Activated CD4-positive, alpha-beta T cell treated with anti-CD3 and anti-CD28 coated beads, Interleukin-2, amount 10 ng/mL, durations not matched to agents 7 days and 5 days (primary cell): ENCODE data around the gene VSTM1. TPM values are rescaled to one million over a fixed set of nuclear protein-coding genes. Genes with fewer than 3 reads are reported as not detected.
"Not testable (repeated sequence)": the region's sequence is repeated elsewhere in the genome, so short reads cannot be mapped to it uniquely, and the experiment has no call there.

ENCODE experiments used
- CTCF ChIA-PET: fragments of 350-600 bp; sonication (Branson Sonifier 250); formaldehyde crosslinking; loops from one replicate; lab custom pipeline; 2021; ENCODE audit warnings: antibody characterized with exemption; lab: Charles Lee
- POLR2A ChIA-PET: fragments of 350-600 bp; sonication (Branson Sonifier 250); formaldehyde crosslinking; loops from one replicate; lab custom pipeline; 2021; ENCODE audit warnings: antibody characterized with exemption; lab: Charles Lee
- DNase-seq: peaks from one replicate; pipeline ENCODE4 v3.0.0-alpha.2; 2020
- H3K27ac Mint-ChIP-seq: one replicate; pipeline ENCODE4 v1.8.0; 2021; ENCODE audit warnings: mild to moderate bottlenecking, moderate library complexity, mixed read lengths
- H3K27me3 Mint-ChIP-seq: one replicate; pipeline ENCODE4 v1.8.0; 2021; ENCODE audit warnings: mixed read lengths
- H3K36me3 Mint-ChIP-seq: one replicate; pipeline ENCODE4 v1.8.0; 2021; ENCODE audit warnings: low read depth, mixed read lengths
- H3K4me1 Mint-ChIP-seq: one replicate; pipeline ENCODE4 v1.8.0; 2021; ENCODE audit warnings: mixed read lengths
- H3K4me3 Mint-ChIP-seq: one replicate; pipeline ENCODE4 v1.8.0; 2021; ENCODE audit warnings: mild to moderate bottlenecking, moderate library complexity, mixed read lengths
- H3K9me3 Mint-ChIP-seq: one replicate; pipeline ENCODE4 v1.8.0; 2021; ENCODE audit warnings: mixed read lengths
- total RNA-seq, 2 experiments: library from RNA; stranded (reverse); gene quantifications; one replicate each; pipeline ENCODE4 v1.2.3, GENCODE V29; 2021

VSTM1 gene
- total RNA-seq, 2 experiments from 2014 or later, result not detected

DNA sequence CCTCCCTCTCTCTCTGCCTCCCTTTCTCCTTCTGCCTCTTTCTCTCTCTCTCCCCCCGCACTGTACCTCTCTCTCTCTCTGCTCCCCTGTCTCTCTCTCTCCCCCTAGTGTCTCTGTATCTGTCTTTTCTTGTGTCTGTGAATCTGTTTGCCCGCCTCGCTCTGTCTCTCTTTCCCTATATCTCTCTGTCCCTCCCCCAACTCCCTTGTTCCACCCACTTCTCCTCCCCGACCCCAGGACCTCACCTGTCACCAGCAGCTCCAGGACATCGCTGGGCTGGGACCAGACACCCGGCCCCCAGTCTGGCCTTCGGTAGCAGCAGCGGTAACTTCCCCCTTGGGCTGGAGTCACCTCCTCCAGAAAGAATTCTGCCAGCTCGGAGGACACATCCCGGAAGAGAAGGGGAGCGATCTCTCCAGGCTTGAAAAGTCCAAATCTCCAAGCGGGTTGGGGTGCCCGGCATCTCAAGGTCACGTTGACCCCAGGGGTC lies 33.0 kb upstream of the VSTM1 start:
- H3K4me3 Mint-ChIP-seq, result peak overlapping the region; percentile 4
- peaks cover 19% of the 10 kb centered on the region for H3K27me3 Mint-ChIP-seq
- H3K4me1 Mint-ChIP-seq, result peaks cover 21% of the 10 kb centered on the region
- no peaks in the 10 kb centered on the region for H3K36me3 Mint-ChIP-seq
- H3K9me3 Mint-ChIP-seq, result peaks cover 3% of the 10 kb centered on the region
- peak; percentile 28 for DNase-seq
- H3K27ac Mint-ChIP-seq, result peak overlapping the region; percentile 3
- ChIA-PET CTCF (interaction anchor here (0.7 to 0.8 kb wide), 3 partner anchors 13 to 656 kb away, joined by 3 read pairs; no protein-coding TSS in a partner anchor), POLR2A (no interaction called here)

DNA sequence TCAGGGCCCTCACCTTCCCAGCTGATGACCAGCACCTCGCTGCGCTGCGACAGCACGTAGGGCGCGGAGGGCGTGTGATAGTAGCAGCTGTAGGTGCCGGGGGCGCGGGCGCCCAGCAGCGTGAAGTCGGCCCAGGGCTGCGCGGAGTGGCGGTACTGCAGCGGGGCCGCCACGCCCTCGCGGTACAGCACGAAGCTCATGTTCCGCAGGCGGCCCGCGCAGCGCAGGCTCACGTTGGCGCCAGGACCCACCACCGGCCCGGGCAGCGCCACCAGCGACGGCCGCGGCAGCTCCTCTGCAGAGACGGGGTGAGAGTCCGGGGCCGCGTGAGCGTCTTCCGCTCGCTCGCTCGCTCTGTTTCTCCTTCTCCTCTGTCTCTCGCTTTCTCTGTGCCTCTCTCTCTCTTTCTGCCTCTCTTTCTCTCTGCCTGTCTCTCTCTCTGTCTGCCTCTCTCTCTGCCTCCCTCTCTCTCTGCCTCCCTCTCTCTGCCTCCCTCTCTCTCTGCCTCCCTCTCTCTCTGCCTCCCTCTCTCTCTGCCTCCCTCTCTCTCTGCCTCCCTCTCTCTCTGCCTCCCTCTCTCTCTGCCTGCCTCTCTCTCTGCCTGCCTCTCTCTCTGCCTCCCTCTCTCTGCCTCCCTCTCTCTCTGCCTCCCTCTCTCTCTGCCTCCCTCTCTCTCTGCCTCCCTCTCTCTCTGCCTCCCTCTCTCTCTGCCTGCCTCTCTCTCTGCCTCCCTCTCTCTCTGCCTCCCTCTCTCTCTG lies 32.3 kb upstream of the VSTM1 start:
- Mint-ChIP-seq H3K27ac (peak overlapping the region; percentile 66), H3K4me1 (peaks cover 18% of the 10 kb centered on the region), H3K27me3 (peaks cover 19% of the 10 kb centered on the region), H3K4me3 (peak overlapping the region; percentile 61)
- CTCF ChIA-PET, result interaction anchor here (0.7 kb wide), 1 partner anchor 12 kb away, joined by 3 read pairs; no protein-coding TSS in a partner anchor
- H3K36me3 Mint-ChIP-seq, H3K9me3 Mint-ChIP-seq, POLR2A ChIA-PET: not testable (repeated sequence)
- DNase-seq, result peak; percentile 46

DNA sequence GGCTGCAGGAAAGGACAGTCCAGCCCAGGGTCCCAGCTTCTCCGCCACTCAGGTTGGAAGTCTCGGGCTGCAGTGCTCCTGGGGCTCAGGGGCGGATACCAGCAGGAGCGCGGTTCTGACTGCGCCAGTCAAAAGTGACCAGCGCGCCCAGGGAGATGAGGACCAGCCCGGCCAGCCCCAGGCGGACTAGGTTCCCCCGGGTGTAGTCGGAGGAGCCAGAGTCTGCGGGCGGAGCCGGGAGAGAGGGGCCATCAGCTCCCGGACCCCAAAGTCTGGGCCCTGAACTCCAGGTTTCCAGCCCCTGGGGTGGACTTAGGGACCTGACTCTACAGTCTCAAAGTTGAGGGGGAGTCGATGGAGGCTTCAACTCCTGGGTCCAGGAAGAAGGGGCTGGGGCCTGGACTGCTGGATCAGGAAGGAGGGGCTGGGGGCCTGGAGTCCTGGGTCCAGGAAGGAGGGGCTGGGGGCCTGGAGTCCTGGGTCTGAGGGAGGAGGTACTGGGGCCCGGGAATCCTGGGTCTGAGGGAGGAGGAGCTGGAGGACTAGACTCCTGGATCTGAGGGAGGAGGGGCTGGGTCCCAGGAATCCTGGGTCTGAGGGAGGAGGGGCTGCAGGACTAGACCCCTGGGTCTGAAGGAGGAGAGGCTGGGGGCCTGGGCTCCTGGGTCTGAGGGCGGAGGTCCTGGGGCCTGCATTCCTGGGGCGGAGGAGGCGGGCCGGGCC lies 31.6 kb upstream of the VSTM1 start:
- Mint-ChIP-seq H3K27ac (no peak overlapping the region), H3K36me3 (no peaks in the 10 kb centered on the region), H3K4me3 (peak overlapping the region; percentile 10), H3K9me3 (peaks cover 3% of the 10 kb centered on the region), H3K27me3 (peaks cover 19% of the 10 kb centered on the region), H3K4me1 (peaks cover 18% of the 10 kb centered on the region)
- POLR2A ChIA-PET, result no interaction called here
- no peak for DNase-seq
- CTCF ChIA-PET, result no interaction called here

DNA sequence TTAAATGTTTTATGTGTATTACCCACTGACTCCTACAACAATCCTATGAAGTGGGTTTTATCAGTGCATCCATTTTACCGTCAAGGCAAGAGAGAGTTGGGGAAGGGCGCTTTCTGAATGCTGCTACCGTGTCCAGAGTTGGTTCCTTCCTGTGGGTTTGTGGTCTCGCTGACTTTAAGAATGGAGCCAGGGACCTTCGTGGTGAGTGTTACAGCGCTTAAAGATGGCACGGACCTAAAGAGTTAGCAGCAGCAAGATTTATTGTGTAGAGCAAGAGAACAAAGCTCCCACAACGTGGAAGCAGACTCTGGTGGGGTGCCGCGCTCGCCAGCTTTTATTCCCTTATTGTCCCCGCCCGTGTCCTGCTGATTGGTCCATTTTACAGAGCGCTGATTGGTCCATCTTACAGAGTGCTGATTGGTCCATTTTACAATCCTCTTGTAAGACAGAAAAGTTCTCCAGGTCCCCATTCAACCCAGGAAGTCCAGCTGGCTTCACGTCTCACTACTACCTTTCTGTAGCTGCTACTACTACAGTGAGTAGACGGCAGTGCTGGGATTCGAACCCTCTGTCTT lies 30.8 kb upstream of the VSTM1 start:
- DNase-seq, result no peak
- Mint-ChIP-seq H3K4me1 (peaks cover 18% of the 10 kb centered on the region), H3K36me3 (no peaks in the 10 kb centered on the region), H3K9me3 (peaks cover 3% of the 10 kb centered on the region), H3K4me3 (no peak overlapping the region), H3K27ac (no peak overlapping the region), H3K27me3 (peaks cover 19% of the 10 kb centered on the region)
- CTCF ChIA-PET, result interaction anchor here (0.6 kb wide), 1 partner anchor 301 kb away, joined by 4 read pairs; no protein-coding TSS in a partner anchor
- POLR2A ChIA-PET, result no interaction called here

DNA sequence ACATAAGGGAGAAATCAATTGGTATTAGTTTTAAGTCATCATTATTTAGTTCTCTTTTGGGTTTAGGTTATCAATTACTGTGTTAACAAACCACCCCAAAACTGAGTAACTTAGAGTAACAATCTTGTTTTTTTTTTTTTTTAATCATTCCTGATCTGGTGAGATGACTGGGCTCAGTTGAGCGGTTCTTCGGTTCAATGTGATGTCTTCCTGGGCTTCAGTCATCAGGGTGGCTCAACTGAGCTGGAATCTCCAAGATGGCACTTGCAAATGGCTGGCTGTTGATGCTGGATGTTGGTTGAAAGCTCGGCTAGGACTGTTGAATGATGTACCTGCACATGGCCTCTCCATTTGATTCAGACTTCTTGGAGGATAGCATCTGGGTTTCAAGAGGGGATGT lies 20.7 kb upstream of the VSTM1 start:
- POLR2A ChIA-PET, result no interaction called here
- H3K4me3 Mint-ChIP-seq, result no peak overlapping the region
- no peak for DNase-seq
- peaks cover 2% of the 10 kb centered on the region for H3K27me3 Mint-ChIP-seq
- no peaks in the 10 kb centered on the region for H3K4me1 Mint-ChIP-seq
- no peak overlapping the region for H3K27ac Mint-ChIP-seq
- peaks cover 8% of the 10 kb centered on the region for H3K9me3 Mint-ChIP-seq
- CTCF ChIA-PET, result interaction anchor here (1.5 kb wide), 1 partner anchor 12 kb away, joined by 3 read pairs; no protein-coding TSS in a partner anchor
- no peaks in the 10 kb centered on the region for H3K36me3 Mint-ChIP-seq

DNA sequence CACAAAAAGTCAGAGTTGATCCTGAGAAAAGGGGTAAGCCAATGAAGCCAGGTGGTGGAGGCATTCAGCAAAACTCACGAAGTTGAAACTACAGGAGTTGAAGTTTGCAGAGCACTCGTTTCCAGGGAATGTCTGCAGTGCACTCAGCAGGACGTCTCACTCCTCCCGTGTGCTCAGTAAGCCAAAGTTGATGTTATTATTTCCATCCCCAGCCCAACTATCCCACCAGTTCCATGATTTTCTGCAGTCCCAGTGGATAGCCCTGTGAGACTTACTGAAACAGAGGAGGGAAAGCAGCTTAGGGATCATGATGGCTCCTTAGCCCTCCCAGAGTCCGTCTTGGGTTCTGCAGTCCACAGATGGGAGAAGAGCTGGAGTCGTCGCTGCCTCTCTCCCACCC lies 17.3 kb upstream of the VSTM1 start, which contains the start of gene TARM1:
TSS of gene TARM1 (minus strand) at position 334 of the 400 bp plus-strand sequence. CDS start at position 309, 25 bp downstream.
- Mint-ChIP-seq H3K36me3 (no peaks in the 10 kb centered on the region), H3K27ac (no peak within 1 kb of the TSS), H3K4me3 (no peak within 1 kb of the TSS), H3K4me1 (no peaks in the 10 kb centered on the region), H3K9me3 (peaks cover 11% of the 10 kb centered on the region), H3K27me3 (peaks cover 3% of the 10 kb centered on the region)
- no peak for DNase-seq
- ChIA-PET POLR2A (no interaction called here), CTCF (no interaction called here)

DNA sequence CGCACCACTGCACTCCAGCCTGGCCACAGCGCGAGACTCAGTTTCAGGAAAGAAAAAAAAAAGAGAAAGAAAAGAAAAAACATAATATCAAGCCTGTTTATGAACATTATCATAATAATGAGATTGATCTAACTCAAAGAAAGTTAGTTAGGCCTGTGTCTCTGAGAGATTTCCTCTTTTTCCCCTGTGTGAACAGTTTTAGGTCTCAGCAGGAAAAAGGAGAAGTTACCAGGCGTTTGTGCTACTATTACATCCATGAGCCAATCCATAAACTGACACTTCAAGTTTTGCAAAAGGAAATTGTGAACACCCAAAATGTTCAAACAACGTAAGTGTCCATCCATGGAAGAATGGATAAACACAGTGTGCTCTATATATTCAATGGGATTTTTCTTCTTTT lies 13.6 kb upstream of the VSTM1 start:
- Mint-ChIP-seq H3K4me1 (no peaks in the 10 kb centered on the region), H3K27me3 (peaks cover 3% of the 10 kb centered on the region), H3K4me3 (no peak overlapping the region), H3K27ac (no peak overlapping the region), H3K36me3 (no peaks in the 10 kb centered on the region), H3K9me3 (peaks cover 5% of the 10 kb centered on the region)
- POLR2A ChIA-PET, result no interaction called here
- CTCF ChIA-PET, result no interaction called here
- DNase-seq, result no peak

DNA sequence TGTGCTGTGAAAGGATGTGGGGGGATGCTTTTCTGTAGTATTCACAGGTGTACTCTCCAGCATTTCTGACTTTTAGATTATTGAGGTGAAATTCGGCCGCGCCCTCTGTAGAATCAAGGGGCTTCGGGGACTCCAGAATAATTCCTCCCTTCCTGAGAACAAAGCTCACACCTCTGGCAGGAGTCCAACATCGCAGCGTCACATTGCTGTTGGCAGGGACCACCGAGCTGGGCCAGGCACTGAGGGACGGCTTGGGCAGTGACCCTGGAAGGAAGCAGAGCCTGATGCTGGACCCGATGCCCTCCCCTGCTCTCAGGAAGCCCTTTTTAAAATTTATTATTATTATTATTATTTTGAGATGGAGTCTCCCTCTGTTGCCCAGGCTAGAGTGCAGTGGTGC lies 11.2 kb upstream of the VSTM1 start:
- CTCF ChIA-PET, result no interaction called here
- no peak for DNase-seq
- Mint-ChIP-seq H3K4me3 (no peak overlapping the region), H3K27ac (no peak overlapping the region), H3K4me1 (no peaks in the 10 kb centered on the region), H3K9me3 (peaks cover 2% of the 10 kb centered on the region), H3K27me3 (peaks cover 3% of the 10 kb centered on the region), H3K36me3 (no peaks in the 10 kb centered on the region)
- POLR2A ChIA-PET, result no interaction called here

DNA sequence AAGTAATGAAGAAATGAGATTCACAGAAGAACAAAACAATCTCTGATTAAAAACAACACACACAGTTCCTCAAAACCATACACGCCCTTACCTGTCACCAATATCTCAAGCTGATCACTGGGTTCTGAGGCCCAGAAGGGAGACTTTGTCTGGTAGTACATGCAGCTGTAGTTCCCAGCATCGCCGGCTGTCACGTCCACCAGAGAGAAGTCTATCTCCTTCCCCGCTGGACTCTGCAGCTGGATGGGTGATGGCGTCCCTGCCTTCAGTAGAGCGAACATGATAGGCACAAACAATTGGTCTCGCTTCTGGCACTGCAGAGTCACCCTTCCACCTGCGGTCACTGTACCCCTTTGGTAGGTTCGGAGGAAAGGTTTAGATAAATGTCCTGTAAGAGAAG lies 10.1 kb upstream of the VSTM1 start:
- CTCF ChIA-PET, result no interaction called here
- no peaks in the 10 kb centered on the region for H3K36me3 Mint-ChIP-seq
- POLR2A ChIA-PET, result no interaction called here
- H3K27ac Mint-ChIP-seq, result no peak overlapping the region
- DNase-seq, result no peak
- H3K9me3 Mint-ChIP-seq, result no peaks in the 10 kb centered on the region
- H3K4me3 Mint-ChIP-seq, result no peak overlapping the region
- H3K4me1 Mint-ChIP-seq, result no peaks in the 10 kb centered on the region
- H3K27me3 Mint-ChIP-seq, result no peaks in the 10 kb centered on the region

DNA sequence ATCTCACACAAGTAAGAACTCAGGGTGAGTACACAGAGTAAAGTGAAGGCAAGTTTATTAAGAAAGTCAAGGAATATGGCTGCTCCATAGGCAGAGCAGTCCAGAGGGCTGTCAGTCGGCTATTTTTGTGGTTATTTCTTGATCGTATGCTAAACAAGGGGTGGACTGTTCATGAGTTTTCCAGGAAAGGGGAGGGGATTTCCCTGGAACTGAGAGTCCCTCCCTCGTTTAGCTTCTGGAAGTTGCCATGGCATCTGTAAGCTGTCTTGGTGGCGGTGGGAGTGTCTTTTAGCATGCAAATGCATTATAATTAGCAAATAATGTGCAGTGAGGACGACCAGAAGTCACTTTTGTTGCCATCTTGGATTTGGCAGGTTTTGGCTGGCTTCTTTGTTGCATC lies 5.8 kb upstream of the VSTM1 start:
- H3K27ac Mint-ChIP-seq, result no peak overlapping the region
- no peak for DNase-seq
- ChIA-PET POLR2A (no interaction called here), CTCF (no interaction called here)
- no peaks in the 10 kb centered on the region for H3K9me3 Mint-ChIP-seq
- no peak overlapping the region for H3K4me3 Mint-ChIP-seq
- no peaks in the 10 kb centered on the region for H3K4me1 Mint-ChIP-seq
- no peaks in the 10 kb centered on the region for H3K27me3 Mint-ChIP-seq
- H3K36me3 Mint-ChIP-seq, result no peaks in the 10 kb centered on the region

DNA sequence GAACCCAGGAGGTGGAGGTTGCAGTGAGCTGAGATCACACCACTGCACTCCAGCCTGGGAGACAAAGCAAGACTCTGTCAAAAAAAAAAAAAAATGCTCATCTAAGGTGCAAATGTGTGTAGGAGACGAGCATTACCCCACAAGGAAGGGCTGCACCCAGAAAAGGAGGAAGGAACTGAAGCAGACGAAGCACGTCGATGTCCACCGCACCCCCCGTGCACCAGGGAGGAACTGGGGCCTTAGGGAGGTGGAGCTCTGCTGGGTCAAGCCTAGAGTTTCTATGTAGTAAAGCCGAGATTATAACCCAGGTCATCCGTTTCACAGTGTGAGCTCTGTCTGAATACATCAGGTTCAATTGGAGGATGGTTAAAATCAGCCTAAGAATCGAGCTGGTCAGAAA lies 1.1 kb downstream of the VSTM1 start:
- DNase-seq, result no peak
- ChIA-PET POLR2A (no interaction called here), CTCF (no interaction called here)
- Mint-ChIP-seq H3K4me3 (no peak overlapping the region), H3K36me3 (no peaks in the 10 kb centered on the region), H3K9me3 (no peaks in the 10 kb centered on the region), H3K27me3 (no peaks in the 10 kb centered on the region), H3K4me1 (no peaks in the 10 kb centered on the region), H3K27ac (no peak overlapping the region)

DNA sequence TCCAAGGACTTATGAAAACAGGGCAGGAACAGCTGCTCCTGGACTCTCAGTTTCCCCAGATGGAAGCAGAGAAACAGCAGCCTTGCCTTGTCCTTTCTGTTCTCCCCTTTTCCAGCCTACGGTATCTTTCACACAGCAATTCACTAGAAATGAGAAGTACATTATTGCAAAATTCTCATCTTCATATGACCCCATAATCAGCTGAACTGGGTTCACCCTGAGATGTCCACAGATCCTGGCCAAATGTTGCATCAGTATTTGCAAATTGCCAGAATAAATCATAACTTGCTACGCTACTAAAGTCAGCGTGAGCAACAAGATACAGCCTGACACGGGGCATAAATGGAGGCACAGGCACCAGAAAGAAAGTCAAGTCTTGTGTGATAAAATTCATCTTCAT lies 16.1 kb downstream of the VSTM1 start:
- Mint-ChIP-seq H3K36me3 (no peaks in the 10 kb centered on the region), H3K27ac (no peak overlapping the region), H3K4me3 (no peak overlapping the region), H3K9me3 (peaks cover 2% of the 10 kb centered on the region), H3K4me1 (no peaks in the 10 kb centered on the region), H3K27me3 (peaks cover 3% of the 10 kb centered on the region)
- no peak for DNase-seq
- ChIA-PET CTCF (no interaction called here), POLR2A (no interaction called here)

DNA sequence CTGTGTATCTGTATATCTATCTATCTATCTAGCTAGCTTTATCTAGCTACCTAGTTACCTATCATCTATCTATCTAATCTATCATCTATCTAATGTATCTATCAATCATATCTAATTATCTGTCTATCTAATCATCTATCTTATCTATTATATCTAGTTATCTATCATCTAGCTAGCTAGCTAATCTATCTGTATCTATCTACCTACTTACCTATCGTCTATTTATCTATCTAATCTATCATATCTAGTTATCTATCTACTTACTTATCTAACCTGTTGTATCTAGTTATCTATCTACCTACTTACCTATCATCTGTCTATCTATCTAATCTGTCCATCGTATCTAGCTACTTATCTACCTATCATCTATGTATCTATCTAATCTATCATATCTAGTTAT lies 17.9 kb downstream of the VSTM1 start:
- no peaks in the 10 kb centered on the region for H3K4me1 Mint-ChIP-seq
- ChIA-PET CTCF (no interaction called here), POLR2A (no interaction called here)
- no peak overlapping the region for H3K4me3 Mint-ChIP-seq
- no peaks in the 10 kb centered on the region for H3K9me3 Mint-ChIP-seq
- DNase-seq, result no peak
- H3K27me3 Mint-ChIP-seq, result peaks cover 5% of the 10 kb centered on the region
- H3K36me3 Mint-ChIP-seq, result no peaks in the 10 kb centered on the region
- H3K27ac Mint-ChIP-seq, result no peak overlapping the region
